A673 (cell line): ENCODE measurements around the gene SLC30A4.

Source experiments
- CTCF ChIP-seq: fragments of 300-800, 200-600 bp; sonication (generic); conservative IDR thresholded peaks from 2 replicates; pipeline ENCODE4 v1.5.1; 2017; ENCODE audit warnings: low read depth, mild to moderate bottlenecking, antibody characterized with exemption, low read length, moderate library complexity, mixed read lengths
- EZH2 ChIP-seq: fragments of 200-600 bp; sonication (generic); IDR thresholded peaks from 2 replicates; pipeline ENCODE4 v1.6.1; 2017; ENCODE audit warnings: borderline replicate concordance, low read depth, mild to moderate bottlenecking, mixed read lengths, antibody characterized with exemption, low read length; ENCODE audit not compliant: poor library complexity, severe bottlenecking

GRCh38 chr15:45441036-45441435, 81.5 kb downstream of the SLC30A4 start:
- TF ChIP-seq CTCF (no peak), EZH2 (no peak)
